ENCODE data around the gene KIFBP.

GRCh38 chr10:68957654-68958053 lies 30.9 kb upstream of the KIFBP start:
- TF ChIP-seq POLR2A (IDR thresholded peaks at IDR 0.05; ENCODE audit: low read depth, low read length) (no peak), CTCF (IDR thresholded peaks at IDR 0.05; ENCODE audit: extremely low read depth in 1 of 2, insufficient read depth in 1 of 2, low read depth in 1 of 2, low read length in 2 of 2) (no peak), MYC (IDR thresholded peaks at IDR 0.05; ENCODE audit: low read depth, low read length) (no peak), GATA2 (IDR thresholded peaks at IDR 0.05; ENCODE audit: insufficient read depth, insufficient read length, low read depth, low read length) (no peak)

Data from endothelial cell of umbilical vein (primary cell).